Neural cell (in vitro differentiated cells): Measurements from ENCODE around the gene RHOBTB1.

Experiments used
- POLR2AphosphoS5 ChIP-seq: IDR thresholded peaks from 2 replicates; pipeline ENCODE4 v1.6.1; 2012
- TAF1 ChIP-seq: IDR thresholded peaks from 2 replicates; pipeline ENCODE4 v1.6.1; 2012; ENCODE audit warnings: low read depth
- TF ChIP-seq, protein P1 (sequence below): fragments of 450-650 bp; IDR thresholded peaks from 2 replicates; pipeline ENCODE4 v1.5.1; 2014; ENCODE audit warnings: antibody characterized with exemption, mild to moderate bottlenecking, moderate library complexity; ENCODE audit not compliant: poor library complexity, severe bottlenecking
- TF ChIP-seq, protein P2 (sequence below): IDR thresholded peaks from 2 replicates; pipeline ENCODE4 v1.6.1; 2012; ENCODE audit warnings: borderline replicate concordance

DNA sequence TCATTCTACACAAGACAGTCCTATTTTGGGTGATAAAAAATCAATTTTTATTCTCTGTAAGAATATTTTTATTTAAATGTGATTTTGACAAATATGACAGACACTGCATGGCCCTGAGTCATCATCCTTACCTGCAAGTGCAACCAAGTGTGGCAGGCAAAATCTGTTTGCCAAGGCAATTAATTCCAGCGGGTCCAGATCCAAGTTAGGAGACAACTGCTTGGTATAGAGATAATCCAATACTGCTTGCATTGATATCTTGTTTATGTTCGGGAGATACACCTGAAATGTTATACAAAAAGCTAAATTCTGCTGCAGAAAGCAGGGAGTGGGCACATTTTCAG lies 66.2 kb downstream of the RHOBTB1 start:
- TF ChIP-seq, protein P1, sequence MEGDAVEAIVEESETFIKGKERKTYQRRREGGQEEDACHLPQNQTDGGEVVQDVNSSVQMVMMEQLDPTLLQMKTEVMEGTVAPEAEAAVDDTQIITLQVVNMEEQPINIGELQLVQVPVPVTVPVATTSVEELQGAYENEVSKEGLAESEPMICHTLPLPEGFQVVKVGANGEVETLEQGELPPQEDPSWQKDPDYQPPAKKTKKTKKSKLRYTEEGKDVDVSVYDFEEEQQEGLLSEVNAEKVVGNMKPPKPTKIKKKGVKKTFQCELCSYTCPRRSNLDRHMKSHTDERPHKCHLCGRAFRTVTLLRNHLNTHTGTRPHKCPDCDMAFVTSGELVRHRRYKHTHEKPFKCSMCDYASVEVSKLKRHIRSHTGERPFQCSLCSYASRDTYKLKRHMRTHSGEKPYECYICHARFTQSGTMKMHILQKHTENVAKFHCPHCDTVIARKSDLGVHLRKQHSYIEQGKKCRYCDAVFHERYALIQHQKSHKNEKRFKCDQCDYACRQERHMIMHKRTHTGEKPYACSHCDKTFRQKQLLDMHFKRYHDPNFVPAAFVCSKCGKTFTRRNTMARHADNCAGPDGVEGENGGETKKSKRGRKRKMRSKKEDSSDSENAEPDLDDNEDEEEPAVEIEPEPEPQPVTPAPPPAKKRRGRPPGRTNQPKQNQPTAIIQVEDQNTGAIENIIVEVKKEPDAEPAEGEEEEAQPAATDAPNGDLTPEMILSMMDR, result no peak
- TF ChIP-seq TAF1 (no peak), POLR2AphosphoS5 (no peak)
- TF ChIP-seq, protein P2, sequence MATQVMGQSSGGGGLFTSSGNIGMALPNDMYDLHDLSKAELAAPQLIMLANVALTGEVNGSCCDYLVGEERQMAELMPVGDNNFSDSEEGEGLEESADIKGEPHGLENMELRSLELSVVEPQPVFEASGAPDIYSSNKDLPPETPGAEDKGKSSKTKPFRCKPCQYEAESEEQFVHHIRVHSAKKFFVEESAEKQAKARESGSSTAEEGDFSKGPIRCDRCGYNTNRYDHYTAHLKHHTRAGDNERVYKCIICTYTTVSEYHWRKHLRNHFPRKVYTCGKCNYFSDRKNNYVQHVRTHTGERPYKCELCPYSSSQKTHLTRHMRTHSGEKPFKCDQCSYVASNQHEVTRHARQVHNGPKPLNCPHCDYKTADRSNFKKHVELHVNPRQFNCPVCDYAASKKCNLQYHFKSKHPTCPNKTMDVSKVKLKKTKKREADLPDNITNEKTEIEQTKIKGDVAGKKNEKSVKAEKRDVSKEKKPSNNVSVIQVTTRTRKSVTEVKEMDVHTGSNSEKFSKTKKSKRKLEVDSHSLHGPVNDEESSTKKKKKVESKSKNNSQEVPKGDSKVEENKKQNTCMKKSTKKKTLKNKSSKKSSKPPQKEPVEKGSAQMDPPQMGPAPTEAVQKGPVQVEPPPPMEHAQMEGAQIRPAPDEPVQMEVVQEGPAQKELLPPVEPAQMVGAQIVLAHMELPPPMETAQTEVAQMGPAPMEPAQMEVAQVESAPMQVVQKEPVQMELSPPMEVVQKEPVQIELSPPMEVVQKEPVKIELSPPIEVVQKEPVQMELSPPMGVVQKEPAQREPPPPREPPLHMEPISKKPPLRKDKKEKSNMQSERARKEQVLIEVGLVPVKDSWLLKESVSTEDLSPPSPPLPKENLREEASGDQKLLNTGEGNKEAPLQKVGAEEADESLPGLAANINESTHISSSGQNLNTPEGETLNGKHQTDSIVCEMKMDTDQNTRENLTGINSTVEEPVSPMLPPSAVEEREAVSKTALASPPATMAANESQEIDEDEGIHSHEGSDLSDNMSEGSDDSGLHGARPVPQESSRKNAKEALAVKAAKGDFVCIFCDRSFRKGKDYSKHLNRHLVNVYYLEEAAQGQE, result no peak
